HG03565 (cell line): ENCODE data around the gene THSD7B.
A peak's percentile ranks its signal among the peaks of the same experiment; 100 is the strongest.

ENCODE experiments used
- ATAC-seq: cut with Tn5 transposase; IDR thresholded peaks from one replicate; pipeline ENCODE4 v1.9.1; 2021; ENCODE audit warnings: mild to moderate bottlenecking, moderate library complexity; ENCODE audit not compliant: unreplicated experiment

THSD7B gene

DNA sequence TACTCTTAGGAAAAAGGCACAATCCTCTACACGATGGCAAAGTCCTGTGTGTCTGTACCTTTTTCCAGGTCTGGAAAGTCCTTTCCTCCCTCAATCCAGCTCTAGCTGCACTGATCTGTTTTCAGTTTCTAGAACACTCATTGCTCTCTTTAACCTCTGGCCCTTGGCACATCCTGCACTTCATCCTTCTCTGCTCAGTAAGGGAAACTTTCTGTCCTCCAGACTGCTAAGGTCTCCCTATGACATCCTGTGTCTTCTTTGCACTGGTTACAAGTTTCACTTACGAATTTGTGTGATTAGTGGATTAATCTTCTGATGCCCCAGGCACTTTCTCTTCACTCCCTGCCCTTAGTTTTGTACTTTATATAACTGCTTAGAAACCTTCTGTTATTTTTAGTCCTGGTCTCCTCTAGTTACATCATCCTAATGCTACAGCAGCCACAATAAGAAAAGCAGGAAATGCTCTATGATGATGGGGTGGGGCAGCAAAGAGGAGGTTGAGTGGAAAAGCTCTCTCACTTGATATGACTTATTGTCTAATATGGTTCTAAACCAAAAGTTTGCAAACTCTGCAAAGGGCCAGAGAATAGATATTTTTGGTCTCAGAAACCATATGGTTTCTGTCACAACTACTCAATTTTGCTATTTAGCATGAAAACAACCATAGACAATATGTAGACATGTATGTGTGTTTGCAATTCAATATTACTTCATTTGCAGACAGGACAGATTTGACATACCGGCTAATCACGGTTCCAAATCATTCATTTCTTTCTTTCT is 568.2 kb downstream of the THSD7B start:
- ATAC-seq: no peak

DNA sequence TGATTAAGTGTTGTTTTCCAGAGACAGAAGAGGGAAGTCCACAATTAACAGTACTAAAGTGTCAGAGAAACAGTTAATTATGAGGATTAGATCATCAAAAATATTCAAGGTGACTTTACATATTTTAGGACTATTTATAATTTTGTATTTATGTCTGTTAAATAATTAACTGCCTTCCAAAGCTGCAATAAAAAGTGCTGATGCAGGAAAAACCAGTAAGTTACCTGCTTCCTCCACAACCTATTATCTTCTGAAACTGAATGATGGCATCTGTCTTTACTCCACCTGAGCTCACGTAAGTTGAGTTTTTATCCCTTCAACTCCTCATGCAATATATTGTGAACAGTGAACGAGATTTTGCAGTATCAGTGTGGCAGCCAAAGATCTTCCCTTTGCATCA is 570.7 kb downstream of the THSD7B start:
- ATAC-seq: no peak

DNA sequence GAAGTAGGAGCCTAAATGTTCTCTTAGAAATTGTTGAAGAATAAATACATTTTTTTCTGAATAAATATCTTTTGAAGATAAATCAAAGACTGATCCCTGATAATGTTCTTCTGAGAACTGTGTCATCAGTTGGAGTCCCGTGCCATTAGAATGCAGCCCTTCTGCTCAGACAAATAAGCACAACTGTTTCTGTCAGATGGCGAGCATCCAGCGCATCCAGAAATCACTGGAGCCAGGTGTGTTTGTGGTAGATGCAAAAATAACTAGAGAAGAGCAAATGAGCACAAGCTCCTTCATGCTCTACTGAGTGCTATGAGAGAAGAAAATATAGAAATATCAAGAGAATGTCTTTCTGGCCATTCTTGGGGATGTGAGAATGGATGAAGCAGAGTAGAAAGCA is 573.7 kb downstream of the THSD7B start:
- ATAC-seq: no peak

DNA sequence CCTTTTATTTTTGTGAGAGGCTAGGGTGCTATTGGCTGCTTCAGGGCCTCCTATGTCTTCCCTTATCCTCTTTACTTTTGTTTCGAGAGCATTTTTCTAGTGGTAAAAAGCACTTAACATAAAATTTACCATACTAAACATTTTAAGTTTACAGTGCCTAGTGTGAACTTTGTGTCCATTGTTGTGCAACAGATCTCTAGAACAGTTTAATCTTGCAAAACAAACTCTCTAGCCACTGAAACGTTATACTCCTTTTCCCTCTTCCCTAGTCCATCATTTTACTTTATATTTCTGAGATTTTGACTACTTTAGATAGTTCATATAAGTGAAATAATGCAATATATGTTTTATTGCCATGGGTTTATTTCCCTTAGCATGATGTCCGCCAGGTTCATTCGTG is 580.6 kb downstream of the THSD7B start:
- no peak for ATAC-seq

DNA sequence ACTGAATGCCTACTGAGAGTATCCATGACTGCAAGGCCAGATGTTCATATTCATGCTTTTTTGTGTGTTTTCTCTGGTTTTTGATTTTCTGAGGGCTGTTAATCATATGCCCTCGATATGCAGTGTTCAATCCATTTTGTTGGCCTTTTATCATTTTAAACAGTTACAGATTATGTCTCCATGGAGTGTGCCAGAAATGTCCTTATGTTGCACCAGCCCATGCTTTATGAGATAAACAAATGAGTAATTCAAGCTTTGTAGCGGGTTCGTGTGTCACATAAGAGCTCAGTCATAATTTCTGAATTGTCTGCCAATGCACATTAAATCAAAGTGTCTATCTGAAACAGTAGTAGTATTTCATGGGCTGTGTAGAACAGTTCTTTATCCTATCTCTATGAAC is 583.0 kb downstream of the THSD7B start:
- ATAC-seq: no peak

DNA sequence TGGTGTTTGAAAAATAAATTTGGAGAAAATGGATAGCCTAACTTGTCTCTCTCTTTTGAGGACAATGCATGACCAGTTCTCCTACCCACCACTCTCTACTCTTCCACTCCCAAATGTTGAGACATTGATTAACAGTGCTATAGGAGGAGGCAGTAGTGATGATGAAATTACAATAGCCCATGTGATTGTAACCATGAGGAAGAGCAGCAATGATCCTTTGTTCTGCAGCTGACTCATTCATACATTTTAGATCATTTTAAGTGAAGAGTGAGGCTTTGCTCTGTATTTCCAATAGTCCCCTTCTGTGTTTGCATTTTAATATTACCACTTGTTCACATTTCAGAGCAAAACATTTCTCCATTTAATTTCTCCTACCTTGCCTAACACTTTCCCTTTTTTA is 592.3 kb downstream of the THSD7B start:
- no peak for ATAC-seq

DNA sequence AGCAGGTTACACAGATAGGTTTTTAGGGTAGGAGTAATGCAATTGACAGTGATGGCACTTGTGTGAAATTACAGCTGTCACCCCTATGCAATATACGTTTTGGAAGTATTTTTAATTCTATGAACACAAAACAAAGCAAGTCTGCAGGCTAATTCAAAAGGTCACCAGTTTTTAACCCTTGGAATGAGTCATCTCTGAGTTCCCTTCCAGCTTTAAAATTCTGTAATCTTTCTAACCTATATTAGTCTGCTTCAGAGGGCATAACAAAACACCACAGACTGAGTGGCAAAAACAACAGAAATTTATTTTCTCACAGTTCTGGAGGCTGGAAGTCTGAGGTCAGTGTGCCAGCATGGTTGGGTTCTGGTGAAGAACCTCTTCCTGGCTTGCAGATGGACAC is 602.0 kb downstream of the THSD7B start:
- no peak for ATAC-seq

DNA sequence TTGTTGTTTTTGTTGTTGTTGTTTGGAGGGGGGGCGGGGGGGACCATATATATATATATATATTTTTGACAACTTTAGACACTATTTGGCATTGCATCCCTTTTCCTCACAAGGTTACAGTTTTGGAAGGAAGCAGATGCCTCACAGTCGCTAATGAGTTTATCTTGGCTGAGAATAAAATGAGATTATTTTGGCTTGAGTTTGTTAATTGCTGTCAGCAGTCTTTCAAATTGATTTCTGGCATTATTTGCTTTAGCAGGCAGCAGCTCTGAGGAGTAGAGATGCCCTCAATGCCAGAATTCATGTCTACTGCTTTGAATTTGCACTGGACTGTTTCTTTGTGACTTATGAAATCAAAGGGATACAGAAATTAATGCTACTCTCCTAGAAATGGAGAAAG is 603.8 kb downstream of the THSD7B start:
- ATAC-seq: no peak

DNA sequence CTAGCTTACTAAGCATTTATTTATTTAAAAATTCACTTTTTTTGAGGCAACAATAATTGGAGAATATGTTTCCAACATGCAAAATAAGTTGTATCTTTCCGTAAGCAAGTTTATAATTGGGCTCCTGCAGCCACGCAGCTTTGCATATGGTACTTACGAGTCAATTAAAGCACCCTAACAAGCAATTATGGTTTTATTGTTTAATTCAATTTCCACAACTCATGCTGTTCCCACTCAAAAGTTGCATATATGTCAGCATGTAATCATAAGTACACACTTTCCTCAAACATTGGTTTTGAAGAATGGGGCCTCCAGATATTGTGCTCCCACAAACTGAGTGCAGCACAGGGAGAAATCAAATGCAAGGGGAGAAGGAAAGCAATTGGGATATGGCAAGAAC is 613.8 kb downstream of the THSD7B start:
- no peak for ATAC-seq

DNA sequence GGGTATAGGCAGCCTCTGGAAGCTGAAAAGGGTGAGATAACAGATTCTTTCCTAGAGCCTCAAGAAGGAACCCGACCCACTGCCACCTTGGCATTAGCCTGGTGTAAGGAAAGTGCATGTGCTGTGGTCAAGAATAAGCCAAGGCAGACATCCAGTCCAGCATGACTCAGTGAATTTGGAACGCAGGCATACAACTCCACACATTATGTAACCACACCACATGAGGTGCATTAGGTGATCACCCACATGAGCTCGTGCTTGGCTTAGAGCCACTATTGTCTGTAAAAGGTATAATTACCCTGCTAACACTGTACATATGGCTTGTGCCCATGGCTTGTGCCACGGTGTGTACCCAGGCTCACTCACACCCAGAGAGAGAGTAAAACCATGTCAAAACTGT is 615.3 kb downstream of the THSD7B start:
- no peak for ATAC-seq

DNA sequence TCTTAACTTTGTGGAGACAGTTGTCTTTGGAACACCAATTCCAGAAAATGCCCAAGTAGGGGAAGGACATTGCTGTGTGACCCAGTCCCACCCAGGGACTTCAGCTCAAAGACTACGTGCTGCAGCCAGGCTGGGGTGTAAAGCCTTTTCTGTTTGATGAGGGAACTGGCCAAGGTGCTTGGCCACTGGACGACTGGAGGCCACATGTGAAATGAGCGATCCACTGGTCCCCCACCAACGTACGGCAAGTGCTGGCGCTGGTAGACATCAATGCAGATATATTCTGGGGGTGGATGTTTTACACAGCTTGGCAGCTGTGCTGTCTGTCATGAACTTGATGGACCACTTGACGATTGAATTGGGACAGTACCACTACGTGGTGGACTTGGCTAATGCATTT is 616.4 kb downstream of the THSD7B start:
- ATAC-seq: no peak

DNA sequence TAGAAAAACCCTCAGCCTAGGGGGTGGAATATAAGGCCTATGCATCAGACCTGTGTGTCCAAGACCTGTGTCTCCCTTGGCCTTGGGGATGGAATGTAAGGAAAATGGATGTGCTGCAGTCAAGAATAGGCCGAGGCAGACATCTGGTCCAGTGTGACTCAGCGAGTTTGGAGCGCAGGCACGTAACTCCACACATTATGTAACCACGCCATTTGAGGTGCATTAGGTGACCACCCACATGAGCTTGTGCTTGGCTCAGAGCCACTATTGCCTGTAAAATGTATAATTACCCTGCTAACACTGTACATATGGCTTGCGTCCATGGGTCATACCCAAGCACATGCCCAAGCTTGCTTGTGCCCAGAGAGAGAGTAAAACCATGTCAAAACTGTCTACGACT is 618.0 kb downstream of the THSD7B start:
- no peak for ATAC-seq

DNA sequence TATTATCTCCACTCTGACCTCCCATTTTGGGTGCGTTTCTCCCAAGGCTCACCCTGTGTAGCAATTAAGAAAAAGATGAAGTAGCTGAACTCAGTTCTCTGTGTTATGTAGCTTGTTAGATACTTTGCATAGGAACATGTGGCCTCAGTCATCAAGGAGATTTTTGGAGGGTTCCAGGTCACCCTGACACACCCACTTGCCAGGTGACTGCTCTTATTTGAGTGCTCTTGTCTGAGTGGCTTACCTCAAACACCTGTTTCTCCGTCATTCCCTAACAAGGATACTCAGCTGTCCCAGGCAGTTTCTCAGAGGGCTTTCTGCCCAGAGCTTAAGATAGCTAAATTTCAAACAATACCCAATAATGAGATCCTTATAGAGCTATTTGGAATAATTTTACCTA is 621.7 kb downstream of the THSD7B start:
- ATAC-seq: no peak

DNA sequence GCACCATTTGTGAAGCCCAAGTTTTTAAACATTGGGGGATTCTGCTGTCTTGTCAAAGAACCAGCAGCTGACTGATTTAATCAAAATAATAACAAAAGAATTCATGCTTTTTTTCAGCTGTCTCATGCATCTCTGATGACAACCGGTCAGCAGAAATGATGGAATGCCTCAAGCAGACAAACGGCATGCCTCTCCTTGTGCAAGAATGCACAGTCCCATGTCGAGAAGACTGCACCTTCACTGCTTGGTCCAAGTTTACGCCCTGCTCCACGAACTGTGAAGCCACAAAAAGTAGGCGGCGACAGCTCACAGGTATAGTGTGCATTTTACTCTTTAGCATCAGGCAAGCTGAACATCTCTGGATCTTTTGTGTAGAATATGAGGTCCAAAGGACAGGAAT is 640.2 kb downstream of the THSD7B start:
- no peak for ATAC-seq

DNA sequence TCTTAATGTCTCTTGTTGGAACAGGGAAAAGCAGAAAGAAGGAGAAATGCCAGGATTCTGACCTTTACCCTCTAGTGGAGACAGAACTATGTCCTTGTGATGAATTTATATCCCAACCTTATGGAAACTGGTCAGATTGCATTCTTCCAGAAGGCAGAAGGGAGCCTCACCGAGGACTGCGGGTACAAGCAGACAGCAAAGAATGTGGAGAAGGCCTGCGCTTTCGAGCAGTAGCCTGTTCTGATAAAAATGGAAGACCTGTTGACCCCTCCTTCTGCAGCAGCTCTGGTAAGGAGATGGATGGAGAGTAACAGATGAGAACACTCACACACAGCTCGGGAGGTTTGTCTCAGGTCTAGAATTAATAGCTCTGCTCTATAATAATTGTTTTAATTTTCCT is 646.2 kb downstream of the THSD7B start:
- ATAC-seq: no peak

DNA sequence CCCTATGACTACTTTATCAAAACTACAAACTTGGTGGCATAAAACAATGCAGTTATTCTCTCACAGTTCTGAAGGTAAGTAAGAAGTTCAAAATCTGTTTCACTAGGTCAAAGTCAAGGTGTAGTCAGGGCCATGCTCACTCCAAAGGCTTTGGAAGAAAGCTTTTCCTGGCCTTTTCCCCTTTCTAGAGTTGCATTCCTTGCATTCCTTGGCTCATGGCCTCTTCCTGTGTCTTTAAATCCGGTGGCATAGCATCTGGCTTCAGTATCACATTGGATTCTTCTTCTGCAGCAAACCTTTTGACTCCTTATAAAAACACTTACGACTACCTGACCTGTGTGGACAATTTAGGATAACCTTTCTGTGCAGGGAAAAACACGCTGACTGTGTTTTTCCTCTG is 655.4 kb downstream of the THSD7B start:
- ATAC-seq: no peak

DNA sequence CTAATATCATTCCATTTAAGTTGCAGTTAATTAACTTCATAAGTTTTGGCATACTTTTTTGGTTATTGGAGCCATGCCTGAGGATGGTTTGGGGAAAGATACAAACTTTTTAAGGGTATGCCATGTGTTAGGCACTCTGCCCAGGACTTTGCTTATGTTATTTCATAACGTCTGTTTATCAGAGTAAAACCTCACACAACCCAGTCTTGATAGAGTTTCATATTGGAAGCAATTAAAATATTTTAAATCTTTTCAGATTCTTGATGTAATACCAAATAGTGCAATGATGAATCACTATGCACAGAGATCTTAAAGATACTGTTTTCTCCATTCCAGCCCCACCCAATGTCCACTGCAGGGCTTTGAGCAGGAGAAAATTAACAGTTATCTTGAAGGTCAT is 669.8 kb downstream of the THSD7B start:
- ATAC-seq: no peak

DNA sequence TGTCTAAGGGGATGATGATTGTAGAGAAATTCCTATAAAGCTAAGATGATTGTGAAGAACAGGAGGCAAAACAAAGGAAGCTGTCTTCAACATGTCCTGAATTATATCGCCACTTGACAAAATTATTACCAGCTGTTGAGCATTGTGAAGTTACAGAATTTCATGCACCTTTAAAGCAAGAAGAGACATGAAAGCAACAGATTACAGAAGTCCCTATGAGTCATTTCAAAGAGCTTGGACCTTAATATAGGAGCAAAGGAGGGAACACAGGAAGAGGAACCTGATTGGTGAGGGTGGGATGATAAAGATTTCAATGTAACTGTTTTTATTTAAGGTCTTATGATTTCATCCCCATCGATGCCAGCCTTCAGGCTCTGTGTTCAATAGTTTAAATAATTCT is 672.0 kb downstream of the THSD7B start:
- ATAC-seq: no peak

DNA sequence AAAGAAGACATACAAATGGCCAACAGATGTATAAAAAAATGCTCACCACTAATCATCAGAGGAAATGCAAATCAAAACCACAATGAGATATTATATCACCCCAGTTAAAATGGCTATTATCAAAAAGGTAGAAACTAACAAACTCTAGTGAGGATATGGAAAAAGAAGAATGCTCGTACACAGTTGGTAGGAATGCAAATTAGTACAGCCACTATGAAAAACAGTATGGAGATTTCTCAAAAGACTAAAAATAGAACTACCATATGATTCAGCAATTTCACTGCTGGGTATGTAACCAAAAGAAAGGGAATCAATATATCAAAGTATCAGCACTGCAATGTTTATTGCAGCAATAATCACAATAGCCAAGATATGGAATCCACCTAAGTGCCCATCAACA is 679.6 kb downstream of the THSD7B start:
- no peak for ATAC-seq

DNA sequence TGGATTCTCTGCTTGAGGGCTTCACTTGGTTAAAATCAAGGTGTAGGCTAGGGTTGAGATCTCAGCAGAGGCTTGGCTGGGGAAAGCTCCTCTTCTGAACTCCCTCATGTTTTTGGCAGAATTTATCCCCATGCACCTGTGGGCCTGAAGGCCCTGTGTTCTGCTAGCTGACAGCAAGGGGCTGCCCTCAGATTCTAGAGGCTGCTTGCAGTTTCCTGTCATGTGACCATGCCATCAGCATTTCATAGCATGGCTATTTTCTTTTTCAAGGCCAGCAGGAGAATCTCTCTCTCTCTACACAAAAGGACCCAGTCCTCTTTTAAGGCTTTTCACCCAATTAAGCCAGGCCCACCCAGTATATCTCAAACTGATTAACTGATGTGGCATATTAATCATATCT is 684.1 kb downstream of the THSD7B start:
- no peak for ATAC-seq

DNA sequence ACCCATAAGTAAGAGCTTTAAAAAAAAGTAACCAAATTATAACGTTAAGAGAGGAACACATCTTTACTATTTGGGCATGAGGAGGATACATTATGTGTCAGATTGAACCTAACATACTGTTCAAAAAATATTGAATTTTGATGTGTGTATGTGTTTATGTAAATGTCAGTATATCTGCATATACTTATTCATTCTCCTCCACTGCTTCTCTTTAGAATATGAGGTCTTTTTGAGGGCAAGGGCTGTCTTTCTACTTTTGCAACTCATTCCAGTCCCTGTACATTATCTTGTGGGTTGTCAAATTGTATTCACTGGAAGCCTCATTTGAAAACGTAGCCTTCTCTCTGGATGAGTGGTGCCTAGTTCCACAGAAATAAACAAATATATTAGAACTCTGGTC is 689.5 kb downstream of the THSD7B start:
- no peak for ATAC-seq

DNA sequence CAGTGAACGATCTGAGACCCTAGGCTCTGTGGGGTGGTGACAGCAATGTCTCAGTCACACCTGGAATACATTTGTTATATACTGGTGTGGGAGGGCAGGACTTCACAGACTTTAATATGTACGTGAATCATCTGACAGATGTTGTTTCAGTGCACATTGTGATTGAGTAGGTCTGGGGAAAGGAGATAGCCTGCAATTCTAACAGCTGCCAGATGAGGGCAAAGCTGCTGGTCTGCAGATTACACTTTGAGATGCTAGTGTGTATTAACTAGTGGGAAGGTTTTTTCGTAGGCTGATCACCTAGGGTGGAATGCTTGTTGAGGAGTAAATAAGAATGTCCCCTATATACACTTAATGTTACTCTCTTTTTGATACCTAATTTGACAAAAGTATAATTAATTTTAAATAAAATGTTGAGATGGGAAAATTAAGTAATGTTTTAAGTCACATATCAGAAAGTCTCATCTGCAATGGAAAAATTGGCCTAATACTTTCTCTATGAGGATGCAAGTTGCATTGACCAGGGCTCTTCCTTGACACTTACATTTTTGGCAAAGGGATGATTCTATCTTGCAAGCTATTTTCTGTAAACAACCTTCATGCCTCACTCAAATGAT is 702.0 kb downstream of the THSD7B start:
- peak; percentile 85 for ATAC-seq

DNA sequence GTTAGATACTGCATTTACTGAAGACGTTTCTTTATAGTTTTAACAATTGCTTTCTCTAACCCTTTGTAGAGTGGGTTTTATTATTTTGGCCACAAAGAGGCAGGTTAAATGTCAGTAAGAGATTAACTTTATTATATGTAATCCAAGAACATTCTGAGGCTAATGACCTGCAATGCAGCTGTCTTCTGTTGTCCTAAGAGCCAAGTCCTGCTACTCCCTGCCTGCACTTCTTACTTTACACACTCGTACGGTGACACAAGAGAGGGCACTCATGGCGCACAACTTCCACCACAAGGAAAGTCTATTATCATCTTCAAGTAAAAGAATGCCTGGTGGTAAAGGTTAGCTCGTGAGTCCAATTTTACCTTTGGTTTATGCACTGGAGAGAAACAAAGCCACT is 727.9 kb downstream of the THSD7B start:
- no peak for ATAC-seq
